ENCODE results near the gene UBE3A.

Gene UBE3A

DNA sequence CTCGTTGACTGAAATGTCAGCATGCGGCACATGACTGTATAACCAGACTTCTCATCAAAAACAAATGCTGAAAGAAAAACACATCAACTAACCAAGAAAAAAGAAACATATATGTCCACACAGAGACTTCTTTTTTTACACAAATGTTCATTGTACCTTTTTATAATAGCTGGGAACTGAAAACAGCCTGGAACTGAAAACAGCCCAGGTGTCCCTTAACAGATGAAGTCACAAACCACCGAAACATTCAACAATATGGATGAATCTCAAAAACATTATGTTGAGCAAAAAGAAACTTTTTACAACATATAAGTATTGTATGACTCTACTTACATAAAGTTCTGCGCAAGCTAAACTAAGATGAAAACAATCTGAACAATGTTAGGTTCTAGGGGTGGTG lies 20.6 kb downstream of the UBE3A start:
- Histone ChIP-seq H2BK12ac (ENCODE audit: low read length in 2 of 2) (no peak overlapping the region), H4K8ac (ENCODE audit: low read length) (no peak overlapping the region), H2BK120ac (ENCODE audit: low read depth, low read length) (no peak overlapping the region), H2BK15ac (ENCODE audit: low read depth, poor library complexity, severe bottlenecking) (no peak overlapping the region), H3K27ac (ENCODE audit: low read length, poor library complexity, severe bottlenecking) (no peak overlapping the region), H3K4me1 (ENCODE audit: control insufficient read depth, insufficient read depth, low read depth, low read length) (no peaks in the 10 kb centered on the region), H3K9ac (ENCODE audit: low read length) (no peak overlapping the region), H2BK5ac (ENCODE audit: low read depth, low read length, poor library complexity, severe bottlenecking) (no peak overlapping the region), H3K4me3 (ENCODE audit: insufficient read depth in 1 of 2, low read depth in 1 of 2, low read length in 2 of 2) (no peak overlapping the region), H3K4ac (ENCODE audit: low read depth in 1 of 2, low read length in 2 of 2) (no peak overlapping the region), H2AK5ac (ENCODE audit: low read length, severe bottlenecking) (no peak overlapping the region), H3K9me3 (ENCODE audit: control insufficient read depth, low read length) (peaks cover 11% of the 10 kb centered on the region), H3K36me3 (ENCODE audit: control insufficient read depth in 1 of 2, insufficient read depth in 2 of 2, low read depth in 1 of 2, low read length in 2 of 2) (peaks cover 4 to 23% of the 10 kb centered on the region in 2 experiments), H4K91ac (ENCODE audit: low read length) (no peak overlapping the region), H3K23ac (ENCODE audit: low read length in 2 of 2) (no peak overlapping the region), H3K4me2 (ENCODE audit: low read length, poor library complexity, severe bottlenecking) (no peak overlapping the region), H3K79me1 (replicated peaks; ENCODE audit: low read length, poor library complexity, severe bottlenecking) (peaks cover 5% of the 10 kb centered on the region), H3K27me3 (ENCODE audit: control insufficient read depth in 1 of 2, insufficient read depth in 1 of 2, low read length in 2 of 2) (no peaks in the 10 kb centered on the region), H2AFZ (ENCODE audit: low read depth, low read length) (no peak overlapping the region), H3K14ac (ENCODE audit: low read length in 2 of 2) (no peak overlapping the region), H3K18ac (ENCODE audit: low read depth in 1 of 2, low read length in 2 of 2) (no peak overlapping the region)
- WGBS = 100% methylated on average over 3 of the region's 4 CpGs
- DNase-seq = no peak

DNA sequence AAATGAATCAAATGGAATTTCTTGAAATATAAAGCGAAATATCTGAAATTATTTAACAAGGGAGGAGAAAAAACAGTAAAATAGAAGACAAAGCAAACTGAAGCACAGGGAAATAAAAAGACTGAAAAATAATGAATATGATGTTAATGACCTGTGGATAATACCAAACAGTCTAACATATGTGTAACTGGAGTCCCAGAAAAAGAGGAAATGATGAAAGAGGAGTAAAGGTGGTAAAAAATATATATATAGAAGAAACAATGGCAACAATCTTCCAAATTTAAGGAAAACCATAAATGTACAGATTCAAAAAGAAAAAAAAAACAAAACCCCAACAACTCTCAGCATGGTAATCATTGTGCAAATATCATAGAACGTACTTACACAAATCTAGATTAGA lies 21.2 kb downstream of the UBE3A start:
- Histone ChIP-seq H2BK120ac (ENCODE audit: low read depth, low read length) (no peak overlapping the region), H3K27me3 (ENCODE audit: control insufficient read depth in 1 of 2, insufficient read depth in 1 of 2, low read length in 2 of 2) (no peaks in the 10 kb centered on the region), H3K23ac (ENCODE audit: low read length in 2 of 2) (no peak overlapping the region), H3K4me1 (ENCODE audit: control insufficient read depth, insufficient read depth, low read depth, low read length) (no peaks in the 10 kb centered on the region), H4K91ac (ENCODE audit: low read length) (no peak overlapping the region), H2BK5ac (ENCODE audit: low read depth, low read length, poor library complexity, severe bottlenecking) (no peak overlapping the region), H2AFZ (ENCODE audit: low read depth, low read length) (no peak overlapping the region), H3K4me3 (ENCODE audit: insufficient read depth in 1 of 2, low read depth in 1 of 2, low read length in 2 of 2) (no peak overlapping the region), H3K9me3 (ENCODE audit: control insufficient read depth, low read length) (peaks cover 11% of the 10 kb centered on the region), H2BK12ac (ENCODE audit: low read length in 2 of 2) (no peak overlapping the region), H3K4me2 (ENCODE audit: low read length, poor library complexity, severe bottlenecking) (no peak overlapping the region), H3K27ac (ENCODE audit: low read length, poor library complexity, severe bottlenecking) (no peak overlapping the region), H3K79me1 (replicated peaks; ENCODE audit: low read length, poor library complexity, severe bottlenecking) (peaks cover 5% of the 10 kb centered on the region), H3K9ac (ENCODE audit: low read length) (no peak overlapping the region), H2AK5ac (ENCODE audit: low read length, severe bottlenecking) (no peak overlapping the region), H4K8ac (ENCODE audit: low read length) (no peak overlapping the region), H2BK15ac (ENCODE audit: low read depth, poor library complexity, severe bottlenecking) (no peak overlapping the region), H3K14ac (ENCODE audit: low read length in 2 of 2) (no peak overlapping the region), H3K36me3 (ENCODE audit: control insufficient read depth in 1 of 2, insufficient read depth in 2 of 2, low read depth in 1 of 2, low read length in 2 of 2) (peaks cover 4 to 23% of the 10 kb centered on the region in 2 experiments), H3K4ac (ENCODE audit: low read depth in 1 of 2, low read length in 2 of 2) (no peak overlapping the region), H3K18ac (ENCODE audit: low read depth in 1 of 2, low read length in 2 of 2) (no peak overlapping the region)
- DNase-seq = no peak
- 100% methylated on average over 1 of the region's 2 CpGs for WGBS

DNA sequence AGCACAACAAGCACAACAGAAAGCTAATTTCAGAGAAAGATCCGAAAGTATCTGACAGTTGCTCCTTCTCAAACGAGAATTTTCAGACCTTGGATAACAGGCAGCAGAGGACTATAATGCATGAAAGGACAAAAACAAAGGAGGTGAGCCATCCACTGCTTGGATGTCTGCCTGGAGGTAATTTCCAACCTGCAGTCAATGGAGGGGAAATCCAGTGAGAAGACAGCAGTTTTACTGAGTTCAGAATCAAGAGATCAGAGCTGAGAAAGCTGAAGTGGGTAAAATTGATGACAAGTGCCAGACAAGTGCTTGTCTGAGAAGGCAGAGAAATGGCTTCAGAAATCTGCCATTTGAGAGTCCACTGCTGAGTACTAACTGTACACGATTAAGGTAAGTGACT lies 22.1 kb downstream of the UBE3A start:
- no peak overlapping the region for H2BK12ac ChIP-seq (ENCODE audit: low read length in 2 of 2)
- H4K91ac ChIP-seq (ENCODE audit: low read length) = no peak overlapping the region
- H3K27me3 ChIP-seq (ENCODE audit: control insufficient read depth in 1 of 2, insufficient read depth in 1 of 2, low read length in 2 of 2) = no peaks in the 10 kb centered on the region
- H3K4me3 ChIP-seq (ENCODE audit: insufficient read depth in 1 of 2, low read depth in 1 of 2, low read length in 2 of 2) = no peak overlapping the region
- H2AK5ac ChIP-seq (ENCODE audit: low read length, severe bottlenecking) = no peak overlapping the region
- H2AFZ ChIP-seq (ENCODE audit: low read depth, low read length) = no peak overlapping the region
- H3K4ac ChIP-seq (ENCODE audit: low read depth in 1 of 2, low read length in 2 of 2) = no peak overlapping the region
- H3K9ac ChIP-seq (ENCODE audit: low read length) = no peak overlapping the region
- H3K4me1 ChIP-seq (ENCODE audit: control insufficient read depth, insufficient read depth, low read depth, low read length) = no peaks in the 10 kb centered on the region
- no peak overlapping the region for H3K18ac ChIP-seq (ENCODE audit: low read depth in 1 of 2, low read length in 2 of 2)
- H2BK5ac ChIP-seq (ENCODE audit: low read depth, low read length, poor library complexity, severe bottlenecking) = no peak overlapping the region
- H3K36me3 ChIP-seq (ENCODE audit: control insufficient read depth in 1 of 2, insufficient read depth in 2 of 2, low read depth in 1 of 2, low read length in 2 of 2) = peaks cover 4 to 22% of the 10 kb centered on the region in 2 experiments
- peaks cover 11% of the 10 kb centered on the region for H3K9me3 ChIP-seq (ENCODE audit: control insufficient read depth, low read length)
- no peak for DNase-seq
- H3K4me2 ChIP-seq (ENCODE audit: low read length, poor library complexity, severe bottlenecking) = no peak overlapping the region
- H3K23ac ChIP-seq (ENCODE audit: low read length in 2 of 2) = no peak overlapping the region
- H2BK15ac ChIP-seq (ENCODE audit: low read depth, poor library complexity, severe bottlenecking) = no peak overlapping the region
- peaks cover 5% of the 10 kb centered on the region for H3K79me1 ChIP-seq (replicated peaks; ENCODE audit: low read length, poor library complexity, severe bottlenecking)
- H4K8ac ChIP-seq (ENCODE audit: low read length) = no peak overlapping the region
- 92% methylated on average over 3 of the region's 3 CpGs for WGBS
- H3K27ac ChIP-seq (ENCODE audit: low read length, poor library complexity, severe bottlenecking) = no peak overlapping the region
- H2BK120ac ChIP-seq (ENCODE audit: low read depth, low read length) = no peak overlapping the region
- H3K14ac ChIP-seq (ENCODE audit: low read length in 2 of 2) = no peak overlapping the region

DNA sequence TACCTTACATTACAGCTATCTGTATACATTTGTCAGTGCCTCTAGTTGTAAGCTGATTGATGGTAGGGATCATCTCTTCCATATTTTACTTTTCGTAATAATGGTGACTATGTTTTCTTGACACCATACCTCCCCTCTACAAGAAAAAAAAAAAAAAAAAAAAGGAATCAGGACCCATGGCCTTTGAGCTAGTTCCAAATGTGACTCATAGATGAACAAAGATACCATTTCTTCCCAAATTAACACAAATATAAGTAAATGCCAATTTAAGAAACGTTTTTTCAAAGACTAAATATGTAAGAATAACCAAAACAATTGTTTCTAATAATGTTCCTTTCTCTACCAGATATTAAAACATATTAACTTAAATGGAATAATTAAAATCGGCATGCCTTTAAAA lies 23.1 kb downstream of the UBE3A start:
- Histone ChIP-seq H4K8ac (ENCODE audit: low read length) (no peak overlapping the region), H2BK5ac (ENCODE audit: low read depth, low read length, poor library complexity, severe bottlenecking) (no peak overlapping the region), H3K4me2 (ENCODE audit: low read length, poor library complexity, severe bottlenecking) (no peak overlapping the region), H3K18ac (ENCODE audit: low read depth in 1 of 2, low read length in 2 of 2) (no peak overlapping the region), H4K91ac (ENCODE audit: low read length) (no peak overlapping the region), H2BK120ac (ENCODE audit: low read depth, low read length) (no peak overlapping the region), H3K23ac (ENCODE audit: low read length in 2 of 2) (no peak overlapping the region), H2AK5ac (ENCODE audit: low read length, severe bottlenecking) (no peak overlapping the region), H2AFZ (ENCODE audit: low read depth, low read length) (no peak overlapping the region), H3K4me3 (ENCODE audit: insufficient read depth in 1 of 2, low read depth in 1 of 2, low read length in 2 of 2) (no peak overlapping the region), H3K27ac (ENCODE audit: low read length, poor library complexity, severe bottlenecking) (no peak overlapping the region), H3K79me1 (replicated peaks; ENCODE audit: low read length, poor library complexity, severe bottlenecking) (peaks cover 2% of the 10 kb centered on the region), H3K27me3 (ENCODE audit: control insufficient read depth in 1 of 2, insufficient read depth in 1 of 2, low read length in 2 of 2) (no peaks in the 10 kb centered on the region), H3K9ac (ENCODE audit: low read length) (no peak overlapping the region), H3K36me3 (ENCODE audit: control insufficient read depth in 1 of 2, insufficient read depth in 2 of 2, low read depth in 1 of 2, low read length in 2 of 2) (peaks cover 0 to 12% of the 10 kb centered on the region in 2 experiments), H3K4ac (ENCODE audit: low read depth in 1 of 2, low read length in 2 of 2) (no peak overlapping the region), H2BK12ac (ENCODE audit: low read length in 2 of 2) (no peak overlapping the region), H3K9me3 (ENCODE audit: control insufficient read depth, low read length) (peaks cover 11% of the 10 kb centered on the region), H3K4me1 (ENCODE audit: control insufficient read depth, insufficient read depth, low read depth, low read length) (no peaks in the 10 kb centered on the region), H3K14ac (ENCODE audit: low read length in 2 of 2) (no peak overlapping the region), H2BK15ac (ENCODE audit: low read depth, poor library complexity, severe bottlenecking) (no peak overlapping the region)
- 95% methylated on average over 2 of the region's 3 CpGs for WGBS
- no peak for DNase-seq

All from mesenchymal stem cell (in vitro differentiated cells and primary cell).